ENCODE results near the gene C6orf120.
A peak's percentile ranks its signal among the peaks of the same experiment; 100 is the strongest.

GRCh38 chr6:169720207-169720855 is 18.4 kb downstream of the C6orf120 start:
- TF ChIP-seq CTCF (IDR thresholded peaks at IDR 0.05; ENCODE audit: poor library complexity) (peak; percentile 7), EZH2 (IDR thresholded peaks at IDR 0.05; ENCODE audit: borderline replicate concordance) (no peak), EZH2phosphoT487 (IDR thresholded peaks at IDR 0.05; ENCODE audit: low read depth, severe bottlenecking, unreplicated experiment) (no peak)
